T-helper 2 cell treated with Interferon-gamma antibody and Interleukin-4, amounts not matched to agents 100 ng/mL and 5 ng/mL, for 36 hours (primary cell): Measurements from ENCODE around the gene AP5Z1. TPM values are rescaled to one million over a fixed set of nuclear protein-coding genes. Genes with fewer than 3 reads are reported as not detected.

ENCODE experiments used
- intact Hi-C: fragments of 100-400 bp; cut with micrococcal nuclease; formaldehyde crosslinking; loops from one replicate; pipeline ENCODE4 v1.15.1; 2023
- total RNA-seq: library from RNA; stranded (reverse); gene quantifications from 2 replicates; pipeline ENCODE4 v1.2.3, GENCODE V29; 2022

The AP5Z1 gene
- total RNA-seq, 1 donor from 2014 or later, result 66.3 TPM

DNA sequence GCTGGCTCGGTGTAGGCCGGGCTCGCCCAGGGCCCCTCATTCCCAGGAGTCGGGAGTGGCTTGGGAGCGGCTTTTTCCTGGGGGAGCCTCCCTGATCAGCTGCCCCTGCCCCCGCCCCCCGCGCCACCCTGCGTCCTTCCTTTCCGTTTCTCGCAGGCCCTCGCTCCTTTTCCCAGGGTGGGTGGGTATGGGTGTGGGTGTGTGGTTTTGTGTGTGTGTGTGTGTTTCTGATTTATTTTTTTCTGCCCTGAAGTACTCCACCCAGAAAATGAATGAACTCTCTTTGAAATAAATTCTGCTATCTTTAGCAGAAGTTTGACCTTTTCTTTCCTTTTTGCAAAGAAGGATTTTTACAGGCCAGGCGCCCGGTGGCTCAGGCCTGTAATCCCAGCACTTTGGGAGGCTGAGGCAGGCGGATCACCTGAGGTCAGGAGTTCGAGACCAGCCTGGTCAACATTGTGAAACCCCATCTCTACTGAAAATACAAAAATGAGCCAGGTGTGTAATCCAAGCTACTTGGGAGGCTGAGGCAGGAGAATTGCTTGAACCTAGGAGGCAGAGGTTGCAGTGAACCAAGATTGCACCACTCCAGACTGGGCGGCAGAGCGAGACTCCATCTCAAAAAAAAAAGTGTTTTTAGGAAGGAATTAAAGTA lies 30.0 kb upstream of the AP5Z1 start:
- intact Hi-C loops, result loop anchor here (1.0 kb wide), 3 partner anchors 30 to 104 kb away; partner anchors contain the start of gene AP5Z1

DNA sequence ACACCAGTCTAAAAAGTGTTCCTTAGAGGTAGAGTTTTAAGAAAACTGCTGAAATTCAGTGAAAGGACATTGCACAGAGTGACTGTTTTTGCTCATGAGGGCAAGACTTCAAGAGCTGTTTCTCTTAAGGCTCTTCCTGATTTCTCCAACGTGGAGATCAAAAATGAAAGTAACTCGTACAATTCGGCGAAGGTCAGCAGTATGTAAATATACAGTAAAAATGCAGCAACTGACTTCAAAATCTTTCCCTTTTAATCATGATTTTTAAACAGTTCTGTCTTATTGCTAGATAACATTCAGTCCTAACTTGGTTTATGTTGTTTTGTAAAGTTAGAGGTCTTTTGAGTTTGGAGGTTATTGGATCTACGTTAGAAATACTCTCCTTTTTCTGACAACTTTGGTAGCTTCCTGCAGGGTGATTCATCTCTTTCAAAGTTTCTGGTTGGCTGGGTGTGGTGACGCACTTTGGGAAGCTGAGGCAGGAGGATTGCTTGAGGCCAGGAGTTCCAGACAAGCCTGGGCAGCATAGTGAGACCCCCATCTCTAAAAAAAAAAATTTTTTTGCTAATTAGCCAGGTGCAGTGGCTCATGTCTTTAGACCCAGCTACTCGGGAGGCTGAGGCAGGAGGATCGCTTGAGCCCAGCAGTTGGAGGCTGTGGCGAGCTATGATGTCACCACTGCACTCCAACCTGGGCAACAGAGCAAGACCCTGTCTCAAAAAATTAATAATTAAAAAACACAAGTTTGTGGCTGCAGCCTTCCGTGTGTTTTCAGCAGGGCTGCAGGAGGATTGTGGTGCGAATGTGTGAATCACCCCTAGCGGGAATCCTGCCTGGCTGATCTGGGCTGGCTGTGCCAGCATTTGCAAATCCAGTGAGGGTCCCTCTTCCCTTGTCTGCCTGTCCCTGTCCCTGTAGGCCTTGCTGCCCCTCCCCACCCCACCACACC lies 29.2 kb upstream of the AP5Z1 start:
- intact Hi-C loops, result loop anchor here (1.0 kb wide), 4 partner anchors 8 to 105 kb away; partner anchors contain the start of gene AP5Z1

DNA sequence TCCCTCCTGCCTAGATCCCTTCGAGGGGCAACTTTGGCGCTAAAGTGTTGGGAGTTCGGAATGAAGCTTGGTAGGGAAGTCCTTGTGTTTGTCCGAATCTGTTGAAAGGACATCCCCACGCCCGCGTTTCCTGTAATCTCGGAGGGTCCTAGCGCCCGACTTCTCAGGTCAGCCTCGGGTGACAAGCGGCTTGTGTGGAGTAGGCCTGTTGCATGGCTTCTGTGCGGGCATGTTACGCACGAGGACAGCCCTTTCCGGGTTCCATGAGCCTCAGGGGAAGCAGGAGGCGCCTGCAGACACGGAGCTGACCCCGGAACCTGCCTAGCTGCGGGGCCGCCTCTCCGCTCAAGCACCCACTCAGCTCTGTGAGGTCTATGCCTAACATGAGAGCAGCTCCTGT lies 28.4 kb upstream of the AP5Z1 start:
- intact Hi-C loops, result no loop called here

DNA sequence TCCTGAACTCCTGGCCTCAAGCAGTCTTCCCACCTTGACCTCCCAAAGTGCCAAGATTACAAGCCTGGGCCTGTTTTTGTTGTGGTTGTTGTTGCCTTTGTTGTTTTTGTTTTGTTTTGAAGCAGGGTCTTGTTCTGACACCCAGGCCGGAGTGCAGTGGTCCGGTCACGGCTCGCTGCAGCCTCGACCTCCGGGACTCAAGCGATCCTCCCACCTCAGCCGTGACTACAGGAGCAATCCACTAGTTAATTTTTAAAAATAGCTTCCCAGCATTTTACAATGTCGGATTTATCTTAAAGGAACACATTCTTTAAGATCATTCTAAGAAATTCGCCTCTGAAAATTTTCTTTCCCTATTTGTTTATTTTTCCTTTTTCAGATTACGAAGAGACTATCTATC lies 27.7 kb upstream of the AP5Z1 start:
- intact Hi-C loops, result no loop called here

DNA sequence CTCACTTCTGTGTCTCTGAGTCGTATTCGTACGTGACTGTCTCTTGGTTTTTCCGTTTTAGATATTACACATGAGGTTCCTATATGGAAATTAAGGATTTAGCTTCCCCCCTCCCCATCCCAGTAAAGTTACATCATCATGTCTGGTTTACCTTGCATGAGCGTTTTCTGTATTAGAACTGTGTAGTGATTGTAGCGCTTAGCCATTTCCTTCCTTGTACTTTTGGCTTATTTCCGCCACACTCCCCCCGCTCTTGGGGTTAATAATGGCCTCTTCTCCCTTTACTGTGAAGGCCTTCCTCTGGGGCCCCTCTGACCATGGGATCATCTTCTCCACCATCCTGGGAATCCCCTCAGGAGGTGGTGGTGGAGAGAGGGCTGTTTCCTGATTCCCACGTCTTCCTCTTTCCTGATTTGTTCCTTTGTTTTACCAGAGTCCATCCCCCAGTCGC lies 27.2 kb upstream of the AP5Z1 start:
- intact Hi-C loops, result no loop called here

DNA sequence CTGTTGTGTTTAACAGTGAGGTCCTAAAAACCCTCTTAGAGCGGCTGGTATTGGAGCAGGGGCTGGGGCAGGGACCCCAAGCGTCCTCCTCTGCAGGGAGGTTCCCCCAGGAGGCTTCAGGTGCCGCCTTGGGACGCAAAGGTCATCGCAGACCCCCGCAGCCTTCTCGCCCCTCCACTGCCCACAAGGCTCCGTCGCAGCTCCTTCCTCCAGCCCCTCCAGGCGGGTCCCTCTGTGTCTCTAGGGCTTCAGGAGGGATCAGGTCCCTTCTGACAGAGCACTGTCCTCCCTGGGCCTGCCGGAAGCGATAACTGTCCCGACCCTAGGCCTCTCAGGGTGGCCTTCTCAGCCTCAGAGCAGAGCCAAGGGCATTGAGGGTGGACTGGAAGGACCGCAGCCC lies 26.1 kb upstream of the AP5Z1 start:
- intact Hi-C loops, result no loop called here

DNA sequence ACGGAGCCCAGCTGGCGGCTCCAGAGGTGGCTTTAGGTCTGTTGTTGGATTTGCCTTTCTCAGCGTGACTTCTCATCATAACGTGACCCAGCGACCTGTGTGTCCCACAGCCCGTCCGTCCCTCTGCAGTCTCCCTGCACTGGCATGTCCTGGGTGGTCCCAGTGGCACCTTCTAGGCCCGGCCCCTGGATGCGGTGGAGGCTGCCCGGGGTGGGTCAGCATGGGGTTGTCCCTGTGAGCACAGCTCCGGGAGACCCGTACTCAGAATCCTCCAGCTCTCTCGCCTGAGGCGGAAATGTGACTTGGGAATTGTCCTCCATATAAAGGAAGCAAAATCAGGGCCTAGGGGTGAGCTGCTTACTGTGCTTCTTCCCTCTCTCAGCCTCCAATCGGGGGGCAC lies 25.6 kb upstream of the AP5Z1 start:
- intact Hi-C loops, result no loop called here

DNA sequence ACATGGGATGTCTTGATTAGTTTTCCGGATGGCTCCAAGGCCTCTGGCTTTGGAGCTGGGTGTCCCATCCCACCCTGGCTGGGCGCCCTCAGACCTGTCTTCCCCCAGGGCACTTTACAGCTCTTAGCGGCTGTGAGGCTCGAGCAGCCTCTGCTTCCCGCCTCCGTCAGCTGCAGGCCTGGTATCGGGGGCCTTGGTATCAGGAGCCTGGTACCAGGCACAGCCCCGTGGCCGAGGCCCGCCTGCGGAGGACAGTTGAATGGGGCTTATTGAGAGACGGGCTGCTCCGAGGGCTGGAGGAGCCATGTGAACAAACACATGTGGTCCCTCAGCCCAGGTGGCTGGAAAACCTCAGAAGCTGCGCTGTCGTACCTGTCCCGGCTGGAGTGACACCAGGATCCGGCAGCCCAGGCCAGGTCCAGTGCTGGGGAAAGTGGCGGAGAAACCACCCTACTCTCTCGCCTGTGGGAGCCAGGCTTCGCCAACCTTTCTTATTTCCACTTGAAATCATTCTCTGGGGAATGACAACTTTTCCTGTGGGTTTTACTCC lies 23.9 kb upstream of the AP5Z1 start:
- intact Hi-C loops, result no loop called here

DNA sequence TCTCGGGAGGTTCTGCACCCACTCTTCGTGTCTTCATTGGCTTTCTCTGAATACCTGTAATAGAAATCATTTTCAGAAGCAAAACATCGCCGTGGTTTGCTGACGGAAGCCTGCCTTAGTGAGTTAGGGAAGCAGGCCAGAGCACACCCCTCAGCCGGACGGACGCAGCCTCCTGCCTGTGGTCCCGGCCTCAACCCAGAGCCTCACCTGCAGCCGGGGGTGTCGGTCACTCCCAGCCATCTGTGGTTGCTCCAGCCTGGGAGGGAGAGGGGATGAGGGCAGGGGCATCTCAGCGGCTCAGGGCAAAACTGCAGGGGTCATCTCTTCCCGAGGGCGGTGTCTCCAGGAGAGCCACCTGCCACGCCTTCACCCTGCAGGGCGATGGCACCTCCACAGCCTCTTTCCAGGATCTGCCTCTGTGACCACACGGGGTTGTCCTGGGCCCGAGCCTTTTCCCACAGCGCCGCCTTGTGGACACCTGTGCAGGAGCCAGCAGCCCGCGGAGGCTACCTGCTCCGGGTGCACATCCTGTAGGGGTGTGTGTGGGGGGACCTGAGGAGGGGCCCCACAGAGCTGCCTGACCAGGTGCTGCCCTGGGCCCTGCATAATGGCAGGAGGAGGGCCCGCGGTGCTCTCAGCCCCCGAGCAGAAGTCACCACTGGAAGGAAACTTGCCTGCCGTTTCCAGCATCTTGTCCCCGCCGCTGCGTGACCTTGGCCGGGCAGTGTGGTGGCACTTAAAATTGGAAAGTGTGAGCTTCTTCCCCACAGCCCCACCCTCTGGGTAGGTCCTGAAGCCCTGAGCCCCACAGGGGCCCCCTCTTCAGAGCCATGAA lies 21.6 kb upstream of the AP5Z1 start:
- intact Hi-C loops, result loop anchor here (1.0 kb wide), 1 partner anchor 143 kb away; no protein-coding TSS in a partner anchor

DNA sequence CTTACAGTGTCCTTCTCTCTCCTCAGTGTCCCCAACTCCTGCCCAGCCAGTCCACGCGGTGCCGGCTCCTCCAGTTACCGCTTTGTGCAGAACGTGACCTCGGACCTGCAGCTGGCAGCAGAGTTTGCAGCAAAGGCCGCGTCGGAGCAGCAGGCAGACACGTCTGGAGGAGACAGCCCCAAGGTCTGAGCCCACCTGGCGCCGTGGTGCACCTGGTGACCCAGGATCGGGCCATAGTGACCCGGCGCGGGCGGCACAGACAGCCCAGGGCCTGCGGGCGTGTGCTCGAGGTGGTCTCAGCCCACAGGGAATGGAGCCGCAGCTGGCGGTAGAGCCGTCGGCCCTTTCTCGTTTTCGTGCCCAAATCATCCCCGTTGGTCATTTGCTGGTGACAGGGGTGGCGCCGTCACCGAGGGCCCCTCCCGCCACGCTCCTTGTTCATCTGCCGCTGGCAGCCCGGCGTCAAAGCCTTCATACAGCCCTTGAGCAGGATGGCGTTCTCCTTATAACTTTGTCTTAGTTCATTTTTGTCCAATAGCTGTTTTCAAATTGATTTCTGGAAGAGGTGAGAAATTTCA lies 20.9 kb upstream of the AP5Z1 start:
- intact Hi-C loops, result loop anchor here (1.0 kb wide), 1 partner anchor 143 kb away; no protein-coding TSS in a partner anchor

DNA sequence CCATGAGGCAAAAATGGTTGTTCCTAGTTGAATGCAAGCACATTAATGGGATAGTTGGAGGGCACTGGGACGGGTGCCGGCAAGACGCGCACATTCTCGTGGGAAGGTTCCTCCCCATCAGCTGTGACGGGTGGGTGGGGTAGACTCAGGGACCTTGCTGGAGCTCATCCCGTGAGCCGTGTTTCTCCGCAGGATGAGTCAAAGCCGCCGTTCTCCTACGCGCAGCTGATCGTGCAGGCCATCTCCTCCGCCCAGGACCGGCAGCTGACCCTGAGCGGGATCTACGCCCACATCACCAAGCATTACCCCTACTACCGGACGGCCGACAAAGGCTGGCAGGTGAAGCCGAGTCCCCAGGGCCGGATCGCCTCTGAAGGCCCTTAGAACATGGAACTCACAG lies 20.4 kb upstream of the AP5Z1 start:
- intact Hi-C loops, result no loop called here

DNA sequence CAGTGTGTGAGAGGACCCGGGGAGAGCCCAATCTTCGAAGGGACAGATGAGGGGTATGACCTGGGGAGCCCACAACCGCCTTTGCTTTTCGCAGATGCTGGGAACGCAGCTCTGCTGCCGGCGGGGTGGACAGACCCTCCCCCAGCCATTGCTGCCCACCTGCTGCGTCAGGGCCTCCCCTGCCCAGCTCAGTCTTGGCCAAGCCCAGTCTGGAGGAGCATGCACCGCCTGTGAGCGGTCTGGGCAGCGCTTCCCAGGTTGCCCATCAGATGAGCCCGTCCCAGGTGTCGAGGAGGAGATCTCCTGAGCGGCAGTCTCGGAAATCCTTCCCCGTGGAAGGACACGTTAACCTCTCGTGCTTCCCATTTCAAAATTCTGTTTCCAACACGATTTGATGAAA lies 17.3 kb upstream of the AP5Z1 start:
- intact Hi-C loops, result no loop called here

DNA sequence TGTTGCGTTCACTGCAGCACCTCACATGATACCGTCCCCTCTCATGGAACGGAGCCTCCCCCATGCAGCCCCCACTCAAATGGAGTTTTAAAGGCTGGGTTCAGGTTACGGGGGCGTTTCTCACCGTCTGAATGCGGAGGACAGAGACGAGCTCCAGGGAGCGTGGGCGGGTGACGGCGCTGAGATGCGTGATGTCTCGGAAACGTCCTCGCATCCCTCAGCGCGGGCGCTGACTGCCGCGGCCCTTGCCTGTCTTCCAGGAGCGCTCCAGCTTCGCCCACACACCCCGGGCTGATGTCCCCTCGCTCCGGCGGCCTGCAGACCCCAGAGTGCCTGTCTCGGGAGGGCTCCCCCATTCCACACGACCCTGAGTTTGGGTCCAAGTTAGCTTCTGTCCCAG lies 16.6 kb upstream of the AP5Z1 start:
- intact Hi-C loops, result no loop called here

DNA sequence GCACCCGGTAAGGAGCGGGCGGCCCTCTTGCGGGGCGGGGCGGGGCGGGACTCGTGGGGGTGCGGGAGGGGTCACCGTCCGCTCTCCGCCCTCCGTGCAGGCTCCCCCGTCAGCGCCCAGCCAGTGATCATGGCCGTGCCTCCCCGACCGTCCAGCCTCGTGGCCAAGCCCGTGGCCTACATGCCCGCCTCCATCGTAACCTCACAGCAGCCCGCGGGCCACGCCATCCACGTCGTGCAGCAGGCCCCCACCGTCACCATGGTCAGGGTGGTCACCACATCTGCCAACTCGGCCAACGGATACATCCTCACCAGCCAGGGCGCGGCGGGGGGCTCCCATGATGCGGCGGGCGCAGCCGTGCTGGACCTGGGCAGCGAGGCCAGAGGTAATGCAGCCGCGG lies 16.2 kb upstream of the AP5Z1 start:
- intact Hi-C loops, result no loop called here

DNA sequence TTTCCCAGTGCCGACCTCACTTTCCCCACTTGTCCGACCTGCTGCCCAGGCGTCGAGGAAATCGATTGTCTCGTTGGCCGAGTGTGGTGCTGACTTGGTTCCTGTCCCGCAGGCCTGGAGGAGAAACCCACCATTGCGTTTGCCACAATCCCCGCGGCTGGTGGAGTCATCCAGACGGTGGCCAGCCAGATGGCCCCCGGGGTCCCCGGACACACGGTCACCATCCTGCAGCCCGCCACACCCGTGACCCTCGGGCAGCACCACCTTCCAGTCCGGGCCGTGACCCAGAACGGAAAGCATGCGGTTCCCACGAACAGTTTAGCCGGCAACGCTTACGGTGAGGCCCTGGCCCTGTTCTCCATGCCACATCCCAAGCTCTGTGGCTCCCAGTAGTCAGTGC lies 14.5 kb upstream of the AP5Z1 start:
- intact Hi-C loops, result no loop called here

DNA sequence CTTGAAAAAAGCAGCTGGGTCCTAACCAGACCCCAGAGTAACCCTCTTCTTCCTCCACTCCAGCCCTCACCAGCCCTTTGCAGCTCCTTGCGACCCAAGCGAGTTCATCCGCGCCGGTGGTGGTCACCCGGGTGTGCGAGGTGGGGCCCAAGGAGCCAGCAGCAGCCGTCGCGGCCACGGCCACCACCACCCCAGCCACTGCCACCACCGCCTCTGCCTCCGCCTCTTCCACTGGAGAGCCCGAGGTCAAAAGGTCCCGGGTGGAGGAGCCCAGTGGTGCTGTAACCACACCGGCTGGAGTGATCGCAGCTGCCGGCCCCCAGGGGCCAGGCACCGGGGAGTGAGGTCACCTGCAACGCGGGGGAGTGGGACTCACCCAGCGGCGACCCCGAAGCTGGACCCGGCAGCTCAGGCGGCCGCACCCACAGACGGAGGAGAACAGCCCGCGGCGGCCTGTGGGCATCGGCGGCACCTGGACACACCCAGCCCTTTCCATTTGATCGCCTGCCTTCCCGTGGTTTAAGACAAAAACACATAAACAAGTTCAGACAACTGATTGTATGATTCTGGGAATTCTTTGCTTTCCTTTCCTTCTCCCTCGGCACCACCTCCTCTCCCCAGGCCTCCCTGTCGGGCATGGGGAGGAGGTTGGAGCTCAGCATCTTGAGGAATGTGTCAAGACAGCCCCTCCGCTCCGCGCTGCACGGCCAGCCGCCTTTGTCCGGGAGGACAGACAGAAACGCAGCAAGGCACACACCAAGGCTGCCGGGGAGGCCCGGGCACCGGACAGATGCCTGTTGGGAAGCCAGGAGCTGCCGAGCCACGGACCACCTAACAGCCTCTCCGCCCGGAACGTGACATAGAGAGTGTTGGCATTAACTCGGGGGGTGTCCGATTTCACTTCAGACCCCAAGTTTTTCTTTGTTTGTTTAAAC lies 13.0 kb upstream of the AP5Z1 start:
- intact Hi-C loops, result no loop called here

DNA sequence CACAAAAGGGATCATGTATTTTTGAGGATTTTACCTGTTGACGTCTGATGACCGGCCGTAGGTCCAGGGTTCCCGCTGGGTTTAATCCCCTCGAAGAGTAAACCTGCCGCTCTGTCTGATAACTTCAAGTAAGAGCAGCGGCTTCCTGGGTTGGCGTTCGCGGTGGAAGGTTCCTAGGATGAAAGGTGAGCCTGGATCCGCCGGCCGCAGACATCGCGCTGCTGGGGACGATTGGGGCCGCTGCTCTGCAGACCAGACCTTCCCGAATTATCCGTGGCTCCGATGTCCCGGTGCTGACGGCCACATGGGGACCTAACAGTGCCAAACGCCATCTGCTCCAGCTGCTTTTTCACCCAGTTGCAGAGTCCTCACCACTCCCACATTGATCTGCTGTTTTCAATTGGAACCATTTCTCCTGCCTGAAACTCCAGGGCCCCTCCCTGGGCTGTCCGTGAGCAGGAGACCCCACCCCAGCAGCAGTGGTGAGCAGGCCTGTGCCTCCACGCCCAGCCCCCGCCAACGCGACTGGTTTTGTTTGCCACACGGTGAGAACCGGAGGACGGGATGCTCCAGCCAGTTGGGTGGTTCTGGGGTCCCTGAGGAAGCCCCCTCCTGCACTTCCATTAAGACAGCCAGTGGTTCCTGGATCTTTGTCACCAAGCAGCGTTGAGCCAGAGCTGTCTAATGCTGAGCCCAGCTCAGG lies 12.2 kb upstream of the AP5Z1 start:
- intact Hi-C loops, result no loop called here

DNA sequence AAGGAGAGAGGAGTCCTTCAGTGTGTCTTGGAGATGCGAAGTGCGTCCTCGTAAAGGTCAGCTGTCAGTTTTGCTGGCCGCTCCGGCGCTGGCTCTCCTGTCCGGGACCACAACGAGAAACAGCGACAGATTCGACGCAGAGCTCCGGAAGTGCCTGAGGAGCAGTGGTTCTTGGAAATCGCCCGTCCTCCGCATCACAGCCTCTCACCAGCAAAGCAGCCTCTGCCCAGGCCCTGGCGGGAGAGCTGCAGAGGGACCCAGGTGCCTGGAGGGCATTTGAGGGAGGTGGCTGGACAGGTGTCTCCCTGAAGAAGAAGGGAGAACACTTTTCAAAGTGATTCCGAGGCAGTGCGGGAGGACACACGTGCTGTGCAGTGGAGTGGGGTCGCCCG lies 11.6 kb upstream of the AP5Z1 start:
- intact Hi-C loops, result no loop called here

DNA sequence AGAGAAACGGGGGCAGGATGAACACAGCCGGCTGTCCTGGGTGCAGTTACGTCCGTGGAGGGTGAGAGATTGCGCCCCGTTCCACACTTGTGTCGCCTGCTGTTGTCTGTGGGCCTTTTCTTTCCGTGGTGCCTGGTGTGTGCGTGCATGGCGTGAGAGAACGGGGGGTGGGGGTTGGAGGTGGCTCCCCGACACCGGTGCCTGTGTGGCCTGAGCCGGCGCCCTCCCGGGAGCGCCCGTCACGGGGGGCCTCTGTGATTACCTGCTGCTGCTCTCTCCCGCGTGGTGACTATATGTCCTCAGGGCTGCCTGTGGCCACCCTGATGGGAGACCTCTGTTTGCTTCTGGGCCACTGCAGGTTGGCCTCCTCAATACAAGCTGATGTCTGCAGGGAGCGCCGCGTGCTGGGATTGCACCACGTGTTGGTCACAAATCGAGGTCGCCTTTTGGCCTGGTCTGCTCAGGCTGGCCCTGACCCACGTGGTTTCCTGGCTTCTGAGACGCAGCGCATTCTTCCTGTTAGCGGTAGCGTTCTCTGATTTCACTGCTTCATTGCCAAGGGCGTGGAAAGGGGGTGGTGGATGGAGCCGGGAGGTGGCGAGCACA lies 10.9 kb upstream of the AP5Z1 start:
- intact Hi-C loops, result no loop called here
